Peyer's patch (tissue), 4 donors: ENCODE results near the gene SNRK. TPM values are rescaled to one million over a fixed set of nuclear protein-coding genes. Genes with fewer than 3 reads are reported as not detected.

Experiments used
- DNase-seq, 3 donors: peaks; one replicate each; pipeline ENCODE4 v3.0.0-alpha.2; 2017 to 2019
- H3K27ac ChIP-seq, 4 donors: fragments of 200-600 bp; sonication (generic); one replicate each; pipeline ENCODE4 v1.5.1; 2016 to 2019
- H3K27me3 ChIP-seq, 2 donors: fragments of 200-600 bp; sonication (generic); one replicate each; pipeline ENCODE4 v1.5.1; 2019
- H3K36me3 ChIP-seq, 3 donors: fragments of 200-600 bp; sonication (generic); one replicate each; pipeline ENCODE4 v1.5.1; 2016 to 2019
- H3K4me1 ChIP-seq, 4 donors: fragments of 200-600 bp; sonication (generic); one replicate each; pipeline ENCODE4 v1.5.1; 2016 to 2019
- H3K4me3 ChIP-seq, 4 donors: fragments of 200-600 bp; sonication (generic); 1 replicate in 3 of 4; 2 replicates in 1 of 4; pipeline ENCODE4 v1.5.1; 2016 to 2019; ENCODE audit warnings: mild to moderate bottlenecking in 1 of 4
- H3K9me3 ChIP-seq, 4 donors: fragments of 200-600 bp; sonication (generic); one replicate each; pipeline ENCODE4 v1.5.1; 2016 to 2019; ENCODE audit warnings: mild to moderate bottlenecking in 1 of 4
- CTCF ChIP-seq, 6 experiments: fragments of 450-650 bp in 4 of 6; fragments of 200-600 bp in 2 of 6; sonication (generic) in 1 of 6; IDR thresholded peaks; one replicate each; pipeline ENCODE4 v1.5.1; 2017 to 2019; ENCODE audit warnings: antibody characterized with exemption in 6 of 6, mild to moderate bottlenecking in 3 of 6, moderate library complexity in 1 of 6
- POLR2A ChIP-seq, 2 donors: fragments of 450-650 bp; IDR thresholded peaks; one replicate each; pipeline ENCODE4 v1.5.1; 2017; ENCODE audit warnings: antibody characterized with exemption in 2 of 2, mild to moderate bottlenecking in 2 of 2, moderate library complexity in 2 of 2
- total RNA-seq, 4 donors: library from RNA; depleted of rRNA; stranded (reverse); fragments of >200 nt; gene quantifications; one replicate each; pipeline ENCODE4 v1.1.0, GENCODE V29; 2016

SNRK gene
- total RNA-seq, 4 donors from 2014 or later, result 48.7 to 69.4 (median 56.7) TPM

GRCh38 chr3:43400167-43400566, 113.8 kb downstream of the SNRK start:
- Histone ChIP-seq H3K36me3 (no peaks in the 10 kb centered on the region), H3K9me3 (no peaks in the 10 kb centered on the region), H3K4me3 (no peak overlapping the region), H3K27ac (no peak overlapping the region), H3K4me1 (no peaks in the 10 kb centered on the region), H3K27me3 (no peaks in the 10 kb centered on the region)
- DNase-seq, result no peak
- TF ChIP-seq CTCF (IDR thresholded peaks at IDR 0.05) (no peak), POLR2A (IDR thresholded peaks at IDR 0.05) (no peak)

Other genes with a start within 250 kb of the SNRK start
- gene POMGNT2, start 180.5 kb upstream of the SNRK start, total RNA-seq, result 10 to 100 TPM in 1 of 4 donors, 1 to 10 TPM in 3; 4.1 to 11.8 (median 7.1) TPM